ENCODE data around the gene LYPD1. TPM values are rescaled to one million over a fixed set of nuclear protein-coding genes. Genes with fewer than 3 reads are reported as not detected.

LYPD1 gene
- total and polyA plus RNA-seq, 4 donors: 0.17 to 0.65 (median 0.46) TPM

GRCh38 chr2:132609101-132609890 lies 60.7 kb downstream of the LYPD1 start (continued):
- TF ChIP-seq CTCF (IDR thresholded peaks at IDR 0.05; ENCODE audit: low read depth, low read length, missing input control): no peak
- TF ChIP-seq RAD21 (IDR thresholded peaks at IDR 0.05): no peak
- no peak for TF ChIP-seq RXRA (IDR thresholded peaks at IDR 0.05)

- Histone ChIP-seq H3K27ac (ENCODE audit: low read depth in 1 of 2, low read length in 2 of 2) (no peak overlapping the region), H3K4me3 (ENCODE audit: low read depth in 1 of 3, low read length in 3 of 3) (no peak overlapping the region), H3K36me3 (ENCODE audit: control insufficient read depth in 4 of 4, insufficient read depth in 3 of 4, low read depth in 1 of 4, low read length in 3 of 4) (no peaks in the 10 kb centered on the region), H3K9ac (ENCODE audit: low read depth in 1 of 2, low read length in 2 of 2) (no peak overlapping the region), H3K9me3 (ENCODE audit: control insufficient read depth in 4 of 4, low read length in 3 of 4) (no peaks in the 10 kb centered on the region), H3K27me3 (ENCODE audit: control insufficient read depth in 4 of 4, insufficient read depth in 4 of 4, low read length in 3 of 4) (no peaks in the 10 kb centered on the region), H3K4me1 (ENCODE audit: control insufficient read depth in 4 of 4, insufficient read depth in 4 of 4, low read length in 3 of 4) (no peaks in the 10 kb centered on the region)
- no peak for DNase-seq (ENCODE audit: low spot score)
- 82% methylated on average over 6 of the region's 6 CpGs for WGBS
- TF ChIP-seq GABPA (IDR thresholded peaks at IDR 0.05 in 1 of 2, conservative IDR thresholded peaks at IDR 0.05 in 1 of 2): no peak
- no peak for TF ChIP-seq RAD21 (IDR thresholded peaks at IDR 0.05)
- no peak for TF ChIP-seq TAF1 (conservative IDR thresholded peaks at IDR 0.05)
- no peak for TF ChIP-seq RXRA (IDR thresholded peaks at IDR 0.05)
- no peak for TF ChIP-seq ZBTB33 (IDR thresholded peaks at IDR 0.05)
- no peak for TF ChIP-seq MAX (IDR thresholded peaks at IDR 0.05)
- TF ChIP-seq HNF4G (IDR thresholded peaks at IDR 0.05): no peak
- TF ChIP-seq REST (IDR thresholded peaks at IDR 0.05): no peak
- TF ChIP-seq CTCF (IDR thresholded peaks at IDR 0.05; ENCODE audit: low read depth, low read length, missing input control): no peak
- TF ChIP-seq ATF3 (IDR thresholded peaks at IDR 0.05): no peak
- TF ChIP-seq JUND (IDR thresholded peaks at IDR 0.05): no peak
- no peak for TF ChIP-seq FOXA1 (IDR thresholded peaks at IDR 0.05)
- TF ChIP-seq SP1 (IDR thresholded peaks at IDR 0.05): no peak
- TF ChIP-seq YY1 (IDR thresholded peaks at IDR 0.05): no peak
- no peak for TF ChIP-seq FOXA2 (IDR thresholded peaks at IDR 0.05)
Observed at GRCh38 chr2:132608311-132608710, 61.7 kb downstream of the LYPD1 start.

Data from liver (tissue), 9 donors.